CD4-positive, CD25-positive, alpha-beta regulatory T cell (primary cell): Measurements from ENCODE around the gene ZDHHC17. TPM values are rescaled to one million over a fixed set of nuclear protein-coding genes. Genes with fewer than 3 reads are reported as not detected.

Experiments
- ATAC-seq, 2 donors: fragments of 150-1000 bp; cut with Tn5 transposase; one replicate each; pipeline ENCODE4 v1.10.0; 2021; ENCODE audit warnings: low read depth in 2 of 2, moderate number of reproducible peaks in 2 of 2, moderate library complexity in 1 of 2
- DNase-seq, 3 donors: peaks; one replicate each; pipeline versions ENCODE4 v3.0.0 to v3.0.0-alpha.2; 2012 to 2022; ENCODE audit warnings: mixed read lengths in 1 of 3
- H3K27ac ChIP-seq: one replicate; pipeline ENCODE4 v1.7.0; 2013; ENCODE audit warnings: mild to moderate bottlenecking, low read length; ENCODE audit not compliant: insufficient read depth, poor library complexity, severe bottlenecking
- H3K27me3 ChIP-seq: one replicate; pipeline ENCODE4 v1.7.0; 2013; ENCODE audit warnings: low read length; ENCODE audit not compliant: control insufficient read depth, insufficient read depth
- H3K36me3 ChIP-seq: one replicate; pipeline ENCODE4 v1.7.0; 2013; ENCODE audit warnings: mild to moderate bottlenecking, low read length, moderate library complexity; ENCODE audit not compliant: control insufficient read depth, insufficient read depth
- H3K4me1 ChIP-seq: 2 replicates; pipeline ENCODE4 v1.7.0; 2013; ENCODE audit warnings: mild to moderate bottlenecking, low read length; ENCODE audit not compliant: insufficient read depth, control insufficient read depth, poor library complexity, severe bottlenecking
- H3K4me3 ChIP-seq: one replicate; pipeline ENCODE4 v1.7.0; 2013; ENCODE audit warnings: low read depth, mild to moderate bottlenecking, low read length, moderate library complexity
- H3K9me3 ChIP-seq, 2 experiments: 1 replicate in 1 of 2; 2 replicates in 1 of 2; pipeline ENCODE4 v1.7.0; 2013; ENCODE audit warnings: low read length in 2 of 2, mild to moderate bottlenecking in 1 of 2, moderate library complexity in 1 of 2; ENCODE audit not compliant: control insufficient read depth in 2 of 2
- H3K27ac Mint-ChIP-seq, 3 donors: one replicate each; pipeline ENCODE4 v1.8.0; 2020 to 2022; ENCODE audit warnings: mild to moderate bottlenecking in 3 of 3, mixed read lengths in 3 of 3, moderate library complexity in 2 of 3
- H3K27me3 Mint-ChIP-seq: one replicate; pipeline ENCODE4 v1.8.0; 2022; ENCODE audit warnings: mild to moderate bottlenecking, mixed read lengths
- H3K36me3 Mint-ChIP-seq: one replicate; pipeline ENCODE4 v1.8.0; 2020; ENCODE audit warnings: mixed read lengths
- H3K4me1 Mint-ChIP-seq, 4 donors: one replicate each; pipeline ENCODE4 v1.8.0; 2020 to 2022; ENCODE audit warnings: mixed read lengths in 4 of 4, mild to moderate bottlenecking in 1 of 4
- H3K4me3 Mint-ChIP-seq, 4 donors: one replicate each; pipeline ENCODE4 v1.8.0; 2020 to 2022; ENCODE audit warnings: mild to moderate bottlenecking in 4 of 4, mixed read lengths in 4 of 4, moderate library complexity in 3 of 4
- H3K9me3 Mint-ChIP-seq, 7 donors: one replicate each; pipeline ENCODE4 v1.8.0; 2020 to 2022; ENCODE audit warnings: mixed read lengths in 7 of 7, mild to moderate bottlenecking in 3 of 7, moderate library complexity in 2 of 7
- polyA plus RNA-seq, 4 donors: library from polyadenylated mRNA; unstranded; fragments of 300-500 nt; fragmentation: Illumina TruSeq; gene quantifications; one replicate each; pipeline ENCODE4 v1.2.3, GENCODE V29; 2021
- total RNA-seq: library from RNA; stranded (reverse); gene quantifications from one replicate; pipeline ENCODE4 v1.2.3, GENCODE V29; 2022

ZDHHC17 gene
- total and polyA plus RNA-seq, 5 donors from 2014 or later: 9.4 to 51.2 (median 14.2) TPM

GRCh38 chr12:76874027-76874426 lies 110.1 kb downstream of the ZDHHC17 start:
- no peak overlapping the region for H3K4me3 Mint-ChIP-seq
- H3K9me3 ChIP-seq: no peaks in the 10 kb centered on the region

GRCh38 chr12:76874491-76875190 lies 110.7 kb downstream of the ZDHHC17 start:
- Histone ChIP-seq H3K27ac (no peak overlapping the region), H3K9me3 (no peaks in the 10 kb centered on the region), H3K4me1 (peaks cover 16% of the 10 kb centered on the region), H3K4me3 (no peak overlapping the region), H3K27me3 (peaks cover 19% of the 10 kb centered on the region), H3K36me3 (no peaks in the 10 kb centered on the region)
- Mint-ChIP-seq H3K4me3 (no peak overlapping the region), H3K4me1 (peaks cover 0 to 14% (median 8%) of the 10 kb centered on the region in 4 donors), H3K9me3 (peaks cover 0 to 3% (median 0%) of the 10 kb centered on the region in 7 donors), H3K27me3 (peaks cover 42% of the 10 kb centered on the region), H3K27ac (no peak overlapping the region), H3K36me3 (no peaks in the 10 kb centered on the region)
- no peak for DNase-seq
- no peak for ATAC-seq

More at GRCh38 chr12:76874027-76874426, 110.1 kb downstream of the ZDHHC17 start:
- peaks cover 0 to 2% (median 0%) of the 10 kb centered on the region in 7 donors for H3K9me3 Mint-ChIP-seq
- peaks cover 38% of the 10 kb centered on the region for H3K27me3 Mint-ChIP-seq
- Histone ChIP-seq H3K27ac (no peak overlapping the region), H3K4me1 (peaks cover 11% of the 10 kb centered on the region), H3K4me3 (no peak overlapping the region), H3K36me3 (no peaks in the 10 kb centered on the region), H3K27me3 (peaks cover 18% of the 10 kb centered on the region)
- no peak overlapping the region for H3K27ac Mint-ChIP-seq
- H3K4me1 Mint-ChIP-seq: peaks cover 0 to 10% (median 5%) of the 10 kb centered on the region in 4 donors
- ATAC-seq (no peak), DNase-seq (no peak)
- H3K36me3 Mint-ChIP-seq: no peaks in the 10 kb centered on the region

GRCh38 chr12:76876696-76877229 lies 112.8 kb downstream of the ZDHHC17 start:
- H3K9me3 ChIP-seq: no peaks in the 10 kb centered on the region
- peak overlapping the region in 1 of 4 donors; percentile 17 for H3K4me3 Mint-ChIP-seq
- H3K4me3 ChIP-seq: no peak overlapping the region
- H3K4me1 ChIP-seq: peaks cover 16% of the 10 kb centered on the region
- H3K9me3 Mint-ChIP-seq: peaks cover 0 to 3% (median 0%) of the 10 kb centered on the region in 7 donors
- DNase-seq: no peak
- no peak overlapping the region for H3K27ac ChIP-seq
- no peaks in the 10 kb centered on the region for H3K36me3 Mint-ChIP-seq
- peaks cover 38% of the 10 kb centered on the region for H3K27me3 ChIP-seq
- no peak for ATAC-seq
- H3K36me3 ChIP-seq: no peaks in the 10 kb centered on the region
- H3K27ac Mint-ChIP-seq: no peak overlapping the region
- H3K27me3 Mint-ChIP-seq: peaks cover 58% of the 10 kb centered on the region
- peaks cover 0 to 16% (median 11%) of the 10 kb centered on the region in 4 donors for H3K4me1 Mint-ChIP-seq

GRCh38 chr12:76878099-76878898 lies 114.4 kb downstream of the ZDHHC17 start:
- Mint-ChIP-seq H3K4me3 (peak overlapping the region; percentile 87 to 90 (median 90)), H3K4me1 (peaks cover 0 to 16% (median 11%) of the 10 kb centered on the region in 4 donors), H3K36me3 (no peaks in the 10 kb centered on the region), H3K27me3 (peaks cover 73% of the 10 kb centered on the region), H3K27ac (no peak overlapping the region), H3K9me3 (peaks cover 0 to 6% (median 0%) of the 10 kb centered on the region in 7 donors)
- DNase-seq (peak in 2 of 3 donors; percentile 4 to 6), ATAC-seq (no peak)
- Histone ChIP-seq H3K27ac (no peak overlapping the region), H3K4me3 (no peak overlapping the region), H3K36me3 (no peaks in the 10 kb centered on the region), H3K27me3 (peaks cover 48% of the 10 kb centered on the region), H3K4me1 (peaks cover 16% of the 10 kb centered on the region), H3K9me3 (no peaks in the 10 kb centered on the region)

- Histone ChIP-seq H3K4me3 (no peak within 1 kb of the TSS), H3K36me3 (no peaks in the 10 kb centered on the region), H3K27ac (no peak within 1 kb of the TSS), H3K27me3 (peaks cover 48% of the 10 kb centered on the region), H3K9me3 (no peaks in the 10 kb centered on the region), H3K4me1 (peaks cover 16% of the 10 kb centered on the region)
- Mint-ChIP-seq H3K9me3 (peaks cover 0 to 6% (median 0%) of the 10 kb centered on the region in 7 donors), H3K36me3 (no peaks in the 10 kb centered on the region), H3K27ac (no peak within 1 kb of the TSS), H3K27me3 (peaks cover 70% of the 10 kb centered on the region), H3K4me3 (peak within 1 kb of the TSS; percentile 87 to 90 (median 90)), H3K4me1 (peaks cover 0 to 16% (median 11%) of the 10 kb centered on the region in 4 donors)
- ATAC-seq (peak; percentile 53 to 67), DNase-seq (peak; percentile 14 to 55 (median 23))
Observed at GRCh38 chr12:76878899-76879709, 115.2 kb downstream of the ZDHHC17 start, which contains the start of gene CSRP2. Gene CSRP2, minus strand, starts transcription at chr12:76879019. Its CDS starts 12,759 bp downstream, at chr12:76866260.

- Mint-ChIP-seq H3K27me3 (peaks cover 67% of the 10 kb centered on the region), H3K9me3 (peaks cover 0 to 6% (median 0%) of the 10 kb centered on the region in 7 donors)
- H3K4me3 ChIP-seq: no peak overlapping the region
Observed at GRCh38 chr12:76879710-76880518, 116.0 kb downstream of the ZDHHC17 start.

More at GRCh38 chr12:76879710-76880518, 116.0 kb downstream of the ZDHHC17 start:
- Histone ChIP-seq H3K9me3 (no peaks in the 10 kb centered on the region), H3K27ac (no peak overlapping the region), H3K4me1 (peaks cover 16% of the 10 kb centered on the region), H3K36me3 (no peaks in the 10 kb centered on the region), H3K27me3 (peaks cover 47% of the 10 kb centered on the region)
- ATAC-seq (no peak), DNase-seq (no peak)
- Mint-ChIP-seq H3K36me3 (no peaks in the 10 kb centered on the region), H3K27ac (no peak overlapping the region), H3K4me3 (peak overlapping the region; percentile 34 to 84 (median 81)), H3K4me1 (peaks cover 0 to 16% (median 11%) of the 10 kb centered on the region in 4 donors)
